GM18868 (cell line): ENCODE data around the gene CISTR.

Experiments used
- ATAC-seq: cut with Tn5 transposase; IDR thresholded peaks from one replicate; pipeline ENCODE4 v1.9.1; 2021; ENCODE audit warnings: mild to moderate bottlenecking, moderate library complexity; ENCODE audit not compliant: unreplicated experiment

Gene CISTR

DNA sequence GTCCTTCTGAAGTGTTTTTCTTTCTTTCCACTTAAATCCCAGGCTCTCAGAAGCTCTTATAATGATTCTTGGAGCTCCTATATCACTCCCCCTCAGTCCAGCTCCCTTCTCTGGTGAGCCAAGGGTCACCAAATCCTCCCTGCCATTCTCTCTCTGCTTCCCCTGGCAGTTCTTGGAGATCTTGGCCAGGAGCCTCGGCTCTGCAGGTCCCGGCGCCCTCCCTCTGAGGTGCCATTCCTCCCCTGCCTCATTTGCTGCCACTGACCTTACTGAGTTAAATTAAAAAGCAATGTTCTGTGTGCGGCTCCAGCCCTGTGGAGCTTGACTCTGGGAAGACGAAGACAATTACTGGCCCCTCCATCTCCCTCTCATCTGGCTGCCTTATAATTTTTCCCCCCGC lies 7.0 kb downstream of the CISTR start:
- ATAC-seq, result no peak

DNA sequence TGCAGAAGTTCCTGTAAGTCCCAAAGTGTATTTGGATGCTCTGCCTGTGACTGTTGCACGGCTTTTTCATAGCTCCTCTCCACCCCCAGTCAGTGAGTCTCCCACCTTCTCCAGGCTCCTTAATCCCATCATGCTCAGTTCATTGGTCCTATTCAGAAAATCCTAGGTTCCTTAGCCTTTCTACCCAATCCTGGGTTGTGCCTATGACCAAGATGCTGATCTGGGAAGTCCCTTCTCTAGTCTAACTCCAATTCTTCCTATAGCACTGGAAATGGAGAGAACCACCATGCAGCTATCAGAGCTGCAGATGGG lies 7.7 kb downstream of the CISTR start:
- ATAC-seq, result no peak

DNA sequence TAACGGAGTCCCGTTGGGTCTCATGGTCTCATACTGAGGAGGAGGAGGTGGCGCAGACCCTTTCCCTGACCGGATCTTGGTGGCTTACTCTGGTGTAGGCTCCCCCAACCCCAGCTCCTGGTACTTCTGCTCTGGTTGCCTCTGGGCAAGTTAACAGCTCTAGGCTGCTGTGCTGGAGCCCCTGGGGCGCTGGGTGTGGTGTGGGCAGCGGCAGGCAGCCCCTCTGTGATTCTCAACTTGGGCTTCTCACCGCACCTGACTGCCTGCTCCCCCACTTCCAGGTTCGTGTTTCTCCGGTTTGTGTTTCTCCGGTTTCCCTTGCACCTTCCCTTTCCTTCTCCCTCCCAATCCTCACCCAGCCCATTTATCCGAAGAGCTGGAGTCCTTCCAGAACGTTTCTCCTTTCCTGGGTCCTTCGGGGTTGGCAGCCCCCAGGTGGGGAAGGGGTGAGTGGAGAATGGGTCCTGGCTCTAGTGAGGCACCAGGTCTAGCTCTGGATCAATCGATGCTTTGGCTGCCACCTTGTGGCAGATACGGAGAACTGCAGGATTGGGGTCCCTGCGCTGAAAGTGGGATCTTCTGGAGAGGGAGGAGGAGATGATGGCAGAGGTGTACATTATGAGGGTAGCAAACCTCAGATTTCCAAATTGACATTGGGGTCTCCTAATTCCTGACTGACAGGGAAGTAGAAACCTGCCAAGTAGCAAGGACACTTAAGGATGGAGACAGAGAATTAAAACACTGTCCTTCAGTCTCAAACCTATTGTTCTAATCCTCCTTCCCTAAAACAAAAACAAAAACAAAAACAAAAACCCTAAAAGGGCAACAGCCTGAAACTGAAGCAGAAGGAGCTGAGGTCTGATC lies 8.3 kb downstream of the CISTR start:
- ATAC-seq, result no peak

DNA sequence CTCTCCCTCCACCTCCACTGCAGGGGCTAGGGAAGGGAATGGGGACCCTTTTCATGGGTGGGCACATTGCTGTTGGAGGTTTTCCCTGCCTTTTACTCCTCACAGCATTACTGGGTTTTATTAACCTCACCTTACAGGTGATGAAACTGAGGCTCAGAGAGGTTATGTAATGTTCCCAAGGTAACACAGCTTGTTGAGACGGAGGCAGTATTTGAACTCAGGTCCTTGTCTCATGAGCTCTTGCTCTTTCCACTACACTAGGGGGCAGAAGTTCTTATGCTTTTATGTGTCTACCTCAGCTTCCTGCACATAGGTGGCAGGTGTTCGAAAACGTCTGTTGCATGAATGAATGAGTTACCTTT lies 11.7 kb downstream of the CISTR start:
- no peak for ATAC-seq

DNA sequence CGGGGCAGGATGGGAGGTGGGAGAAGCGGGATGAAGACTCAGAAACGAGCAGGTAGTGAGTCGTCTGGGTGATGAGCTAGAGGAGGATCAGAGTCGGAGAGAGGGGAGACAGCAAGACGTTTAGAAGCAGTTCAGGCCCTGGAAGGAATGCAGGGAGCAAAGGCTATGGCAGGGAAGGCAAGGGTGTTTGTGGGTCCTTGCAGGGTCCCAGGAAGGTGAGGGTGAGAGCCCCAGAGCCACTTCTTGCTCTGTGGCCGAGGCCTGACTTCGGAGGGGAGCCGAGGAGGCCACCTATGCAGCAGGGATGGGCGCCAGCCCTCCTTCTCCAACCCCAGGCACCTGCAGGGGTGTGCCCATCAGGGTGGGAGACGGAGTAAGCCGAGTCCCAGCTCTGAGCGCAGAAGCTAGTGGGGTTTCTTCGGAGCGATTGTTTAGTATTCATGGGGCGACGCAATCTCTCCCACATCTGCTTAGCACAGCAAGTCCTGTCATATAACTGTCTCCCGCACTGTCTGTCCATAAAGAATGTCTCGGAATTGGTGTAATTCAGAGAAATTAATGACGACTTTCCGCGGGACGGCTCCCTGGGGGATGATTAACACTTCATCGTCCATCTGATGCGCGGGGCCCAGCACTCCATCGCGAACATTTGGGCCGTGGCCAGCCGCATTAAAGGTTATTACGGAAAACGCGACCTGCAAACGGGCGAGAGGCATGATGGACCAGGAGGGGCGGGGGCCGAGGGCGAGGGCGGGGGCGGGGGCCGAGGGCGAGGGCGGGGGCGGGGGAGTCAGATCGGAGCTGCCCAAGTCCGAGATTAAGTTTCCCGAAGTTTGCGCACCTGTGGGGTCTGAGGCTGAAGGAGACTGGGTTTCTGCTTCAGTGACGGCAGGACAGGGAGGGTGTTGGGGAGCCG lies 12.3 kb downstream of the CISTR start:
- ATAC-seq, result no peak

DNA sequence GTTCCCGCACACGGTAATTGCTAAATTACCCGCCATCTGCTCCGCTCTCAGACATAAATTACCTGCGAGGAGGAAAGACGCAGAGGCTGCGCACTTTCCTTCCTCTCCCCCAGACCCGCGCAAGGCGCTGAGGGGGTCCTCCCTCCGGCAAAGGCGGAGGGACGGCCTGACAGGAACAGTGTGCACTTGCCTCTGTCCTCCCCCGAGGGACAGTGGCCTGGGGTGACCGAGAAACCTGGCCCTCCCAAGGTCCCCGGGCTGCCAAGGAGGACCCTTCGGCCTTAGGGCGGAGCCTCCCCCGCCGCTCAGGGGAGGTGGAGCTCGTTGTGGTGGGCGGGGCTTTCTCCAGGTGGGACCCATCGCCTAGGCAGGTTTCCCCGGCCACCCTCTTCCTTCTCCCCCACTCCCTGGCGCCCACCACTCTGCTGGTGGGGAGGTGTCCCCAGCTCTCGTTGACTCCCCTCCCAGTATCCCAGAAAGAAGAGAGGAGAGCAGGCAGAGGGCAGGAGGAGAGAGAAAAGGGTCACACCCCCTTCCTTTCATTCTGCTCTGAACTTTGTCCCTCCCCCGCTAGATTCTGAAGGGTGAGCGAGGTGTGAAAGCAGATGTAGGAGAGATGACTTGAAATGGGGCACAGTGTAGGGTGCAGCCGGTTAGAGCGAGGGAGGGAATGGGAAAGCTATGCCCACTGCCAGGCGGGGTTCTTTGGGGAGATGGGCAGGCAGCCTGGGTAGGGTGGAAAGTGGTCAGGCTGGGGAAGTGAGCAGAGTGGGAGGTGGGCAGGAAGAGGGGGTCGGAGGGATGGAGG lies 13.2 kb downstream of the CISTR start:
- no peak for ATAC-seq

DNA sequence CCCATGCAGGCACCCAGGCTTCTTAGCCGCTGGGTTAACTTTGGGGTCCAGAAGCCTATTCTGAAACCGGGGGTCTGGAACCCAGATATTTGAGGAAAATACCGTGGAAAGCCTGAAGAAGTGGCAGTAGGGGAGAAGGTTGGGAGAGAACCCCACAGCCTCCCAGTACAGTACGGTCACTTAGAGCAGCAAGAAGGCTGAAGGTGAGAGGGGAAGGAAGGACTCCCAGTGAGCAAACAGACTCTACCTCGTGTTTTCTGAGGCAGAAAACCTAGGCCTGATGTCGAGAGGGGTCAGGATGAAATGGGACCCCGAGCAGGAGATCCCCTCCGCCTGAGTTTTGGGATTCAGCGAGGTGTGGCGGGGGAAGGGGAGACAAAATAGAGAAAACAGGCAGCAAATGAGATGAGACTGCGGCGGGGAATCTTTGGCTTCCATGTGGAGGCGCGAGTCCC lies 13.8 kb downstream of the CISTR start:
- no peak for ATAC-seq

DNA sequence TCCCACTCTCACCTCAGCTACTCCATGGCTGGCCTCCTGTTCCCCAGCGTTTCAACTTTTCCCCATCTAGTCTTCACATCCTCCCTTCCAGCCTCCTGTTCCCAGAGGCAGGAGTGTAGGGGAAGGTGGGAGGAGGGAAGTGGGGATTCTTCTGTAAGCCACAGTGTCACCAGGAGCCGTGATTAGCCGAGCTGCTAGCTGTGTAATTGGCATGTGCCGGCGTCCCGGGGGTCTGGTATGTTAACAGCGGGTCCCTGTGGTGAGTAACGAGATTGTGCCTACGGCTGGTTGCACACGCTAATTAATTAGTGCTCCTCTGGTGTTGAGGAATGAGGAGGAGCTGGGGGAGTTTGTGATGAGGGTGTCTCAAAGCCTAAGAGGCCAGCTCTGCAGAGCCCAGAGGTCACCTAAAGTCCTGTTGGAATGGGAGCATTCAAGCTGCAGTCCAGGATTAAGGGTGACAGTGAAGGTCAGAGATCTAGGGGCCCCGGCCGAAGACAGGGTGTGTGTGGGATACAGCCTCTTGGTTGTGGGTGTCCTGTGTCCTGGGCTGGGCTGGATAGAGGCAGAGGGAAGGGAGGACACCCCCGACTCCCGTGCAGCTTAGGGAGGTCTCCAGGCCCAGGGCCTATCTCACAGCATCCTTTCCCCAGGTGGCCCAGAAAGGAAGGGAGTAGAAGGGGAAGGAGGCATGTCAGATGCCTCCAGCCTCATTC lies 14.5 kb downstream of the CISTR start:
- no peak for ATAC-seq

DNA sequence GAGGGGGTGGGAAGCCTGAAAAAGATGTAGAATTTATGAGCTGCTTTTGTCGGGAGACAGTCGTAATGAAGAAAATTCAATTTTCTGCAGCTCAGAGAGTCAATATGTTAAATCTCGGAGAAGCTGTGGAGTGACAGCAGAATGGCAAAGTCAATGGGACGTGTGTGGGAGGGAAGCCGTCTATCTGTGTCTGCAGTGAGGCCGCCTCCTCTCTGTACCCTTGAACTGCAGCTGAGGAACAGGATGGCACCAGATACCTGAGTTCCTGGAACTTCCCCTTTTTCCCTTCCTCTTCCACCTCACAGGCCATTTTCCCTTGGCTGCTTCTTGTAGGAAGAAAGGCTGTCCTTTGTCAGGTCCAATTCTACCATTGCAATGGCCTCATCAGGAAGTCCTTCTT lies 15.2 kb downstream of the CISTR start:
- no peak for ATAC-seq

DNA sequence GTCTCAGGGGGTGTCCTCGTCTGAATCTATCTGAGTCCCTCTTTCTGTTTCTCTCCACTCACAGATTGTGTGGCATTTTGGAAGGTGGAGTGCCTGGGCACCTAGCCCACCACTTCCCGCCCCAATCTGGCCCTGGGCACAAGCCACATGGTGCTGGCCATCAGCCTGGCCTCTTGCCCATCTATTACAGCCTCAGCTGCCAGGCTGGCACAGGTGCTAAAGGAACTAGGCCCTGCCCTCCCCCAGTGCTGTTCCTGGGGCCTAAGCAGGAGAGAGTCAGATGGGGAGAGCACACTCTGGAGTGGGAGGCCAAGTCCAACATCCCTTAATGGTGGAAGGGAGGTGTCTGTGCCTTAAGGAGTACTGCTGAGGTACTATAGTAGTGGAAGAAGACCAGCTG lies 16.2 kb downstream of the CISTR start:
- ATAC-seq, result no peak

DNA sequence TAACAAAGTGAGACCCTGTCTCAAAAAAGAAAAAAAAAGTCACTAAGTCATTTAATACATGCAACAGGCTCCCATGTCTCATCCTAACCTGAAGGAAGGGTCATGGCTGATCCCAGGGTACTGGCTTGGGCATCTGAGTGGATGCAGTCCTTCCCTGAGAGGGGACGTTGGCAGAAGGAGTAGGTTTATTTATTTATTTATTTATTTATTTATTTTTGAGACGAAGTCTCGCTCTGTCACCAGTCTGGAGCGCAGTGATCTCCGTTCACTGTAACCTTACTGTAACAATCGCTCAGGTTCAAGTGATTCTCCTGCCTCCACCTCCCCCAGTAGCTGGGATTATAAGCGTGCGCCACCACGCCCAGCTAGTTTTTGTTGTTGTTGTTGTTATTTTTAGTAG lies 17.4 kb downstream of the CISTR start:
- no peak for ATAC-seq

DNA sequence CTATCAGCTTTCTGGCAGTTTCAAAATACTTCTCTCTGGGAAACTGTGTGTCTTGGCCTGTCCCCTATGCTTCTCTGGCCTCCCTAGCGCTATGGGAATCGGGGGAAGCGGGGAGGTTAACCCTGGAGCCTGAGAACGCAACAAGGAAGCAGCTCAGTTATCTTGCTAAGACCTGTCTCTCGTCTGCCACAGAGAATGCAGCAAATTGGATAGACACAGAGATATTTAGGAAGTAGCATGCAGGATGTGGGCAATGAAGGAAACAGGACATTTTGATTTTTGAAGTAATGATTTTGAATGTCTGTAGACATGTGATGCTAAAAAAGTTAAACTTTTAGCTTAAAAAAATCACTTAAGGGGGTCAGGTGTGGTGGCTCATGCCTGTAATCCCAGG lies 18.0 kb downstream of the CISTR start:
- no peak for ATAC-seq

DNA sequence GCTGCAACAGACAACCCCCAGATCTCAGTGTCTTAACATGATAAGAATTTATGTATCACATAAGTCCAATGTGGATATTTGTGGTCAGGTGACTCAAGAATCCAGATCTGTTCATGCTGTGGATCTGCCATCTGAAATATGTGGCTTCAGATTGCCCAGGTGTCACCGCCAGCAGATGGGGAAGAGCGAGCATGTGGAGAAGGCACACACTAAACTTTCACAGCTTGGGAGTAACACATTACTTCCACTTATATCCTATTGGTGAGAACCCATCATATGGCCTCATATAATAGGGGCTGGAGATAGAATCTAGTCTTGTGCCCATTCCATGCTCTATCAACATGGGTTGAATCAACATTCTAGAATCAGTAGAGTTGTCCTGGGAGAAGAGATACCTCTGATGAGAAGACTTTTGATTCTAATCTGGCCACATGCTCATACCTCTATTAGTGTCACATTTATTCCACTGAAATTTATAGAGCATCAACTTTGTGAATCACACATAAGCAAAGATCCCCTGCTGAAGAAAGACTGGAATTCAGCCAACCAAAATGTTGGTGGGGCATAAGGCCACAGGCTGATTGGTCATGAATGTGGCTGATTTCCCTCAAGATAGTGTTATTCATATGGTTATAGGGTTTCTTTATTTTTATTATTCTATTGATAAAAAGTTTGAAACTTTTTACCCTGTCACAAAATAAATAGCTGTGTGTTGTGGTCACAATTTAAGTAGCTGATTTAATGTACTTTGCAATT lies 18.6 kb downstream of the CISTR start:
- no peak for ATAC-seq

DNA sequence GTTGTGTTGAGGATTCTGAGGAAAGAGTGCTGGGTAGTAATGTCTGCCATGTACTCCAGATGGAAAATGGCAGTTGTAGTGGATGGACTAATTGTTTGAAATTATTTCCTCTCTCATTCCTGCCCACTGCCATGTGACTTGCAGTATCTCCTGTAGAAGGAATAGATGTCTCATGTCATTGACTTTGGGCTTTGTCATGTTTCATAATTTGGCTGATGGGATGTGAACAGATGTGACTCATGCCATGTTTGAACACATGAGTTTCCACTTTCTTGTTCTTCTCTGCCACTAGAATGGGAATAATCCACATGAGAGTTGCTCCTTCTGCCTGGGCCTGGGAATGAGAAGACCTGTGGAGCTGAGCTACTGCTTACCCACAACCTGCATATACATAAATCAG lies 22.1 kb downstream of the CISTR start:
- ATAC-seq, result no peak

DNA sequence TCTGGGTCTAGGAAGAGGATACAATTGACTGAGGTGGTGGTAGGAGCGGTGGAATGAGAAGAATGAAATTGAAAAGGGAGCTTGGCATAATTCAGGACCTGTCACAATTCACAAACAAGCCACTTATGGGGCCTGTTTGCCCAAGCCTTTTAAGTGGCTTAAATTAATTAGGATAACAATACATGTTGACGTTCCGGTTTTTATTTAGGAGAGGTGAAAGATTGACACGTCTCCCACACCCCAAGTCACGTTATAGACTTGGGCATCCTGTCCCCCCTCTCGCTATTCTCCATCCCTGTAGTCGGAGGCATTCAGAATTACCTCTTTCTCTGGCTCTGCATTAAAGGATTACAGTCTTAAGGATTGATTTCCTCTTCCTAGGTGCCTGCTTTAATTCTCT lies 23.6 kb downstream of the CISTR start:
- no peak for ATAC-seq

DNA sequence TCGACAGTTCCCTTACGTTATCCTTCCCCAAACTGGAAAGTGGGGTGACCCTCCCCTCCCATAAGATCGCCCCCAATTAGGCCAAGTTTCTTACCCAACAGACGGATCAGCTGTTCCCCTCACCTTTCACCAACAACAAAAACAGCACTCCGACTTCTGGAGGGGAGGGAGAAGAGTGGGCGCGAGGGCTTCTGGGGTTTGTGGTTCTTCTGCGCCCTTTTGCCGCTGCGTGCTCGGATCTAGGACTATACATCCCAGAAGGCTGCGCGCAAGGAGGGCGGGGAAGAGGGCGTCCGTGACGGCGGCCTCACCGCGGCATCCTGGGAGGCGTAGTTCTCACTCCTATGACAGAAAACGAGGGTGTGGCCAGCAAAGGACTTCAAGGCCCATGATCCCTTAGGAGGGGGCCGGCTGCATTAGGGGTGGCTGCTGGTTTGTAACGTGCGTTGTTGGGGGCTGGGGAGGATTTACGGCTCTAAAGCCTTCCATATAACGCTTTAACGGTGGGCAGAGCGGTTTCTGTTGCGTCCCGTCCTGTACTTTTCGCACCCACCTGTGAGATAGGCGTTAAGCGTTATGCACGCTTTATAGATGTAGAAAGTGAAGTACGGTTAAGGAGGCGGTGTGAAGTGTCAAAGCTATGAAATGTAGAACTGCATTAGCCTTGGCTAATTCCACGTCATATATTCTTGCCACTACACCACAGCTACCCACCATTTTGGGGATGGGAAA lies 24.3 kb downstream of the CISTR start, which contains the start of gene CALCOCO1:
TSS of gene CALCOCO1 (minus strand) at position 143 of the 732 bp plus-strand sequence. CDS start 2,210 bp downstream, outside the sequence.
- ATAC-seq, result peak; percentile 98

DNA sequence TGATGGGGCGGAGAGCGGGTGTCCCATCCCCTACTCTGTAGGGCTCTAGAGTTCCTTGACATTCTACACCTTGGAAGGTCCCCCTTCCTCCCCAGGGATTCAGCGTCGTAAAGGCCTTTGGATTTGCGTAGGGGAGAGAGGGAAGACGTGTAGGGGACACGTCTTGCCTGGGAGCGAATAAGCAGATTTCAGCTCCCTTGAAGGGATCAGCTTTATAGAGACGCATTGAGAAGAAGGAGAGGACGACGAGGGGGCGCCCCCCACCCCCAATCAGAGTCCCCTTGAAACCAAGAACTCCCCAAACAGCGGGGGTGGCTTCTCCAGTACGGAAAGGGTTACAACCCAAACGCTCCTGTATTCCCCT lies 24.9 kb downstream of the CISTR start:
- ATAC-seq, result no peak

DNA sequence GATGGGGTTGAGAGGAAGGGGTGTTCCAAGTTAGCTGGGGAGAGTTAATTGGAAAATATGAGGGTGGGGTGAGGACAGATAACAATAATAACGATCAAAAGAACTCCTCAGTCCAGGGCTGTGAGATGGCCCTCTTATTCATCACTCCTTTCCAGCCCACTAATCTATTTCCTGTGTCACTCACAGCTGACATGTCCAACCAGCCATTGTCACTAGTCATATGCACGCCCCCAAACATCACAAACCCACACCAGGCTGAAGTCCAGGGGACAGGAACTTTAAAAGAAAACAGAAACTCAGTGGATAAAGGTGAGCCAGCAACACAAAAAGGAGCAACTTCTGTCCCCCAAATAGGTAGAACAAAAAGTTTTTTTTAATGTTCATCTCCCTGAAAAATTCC lies 25.4 kb downstream of the CISTR start:
- no peak for ATAC-seq

DNA sequence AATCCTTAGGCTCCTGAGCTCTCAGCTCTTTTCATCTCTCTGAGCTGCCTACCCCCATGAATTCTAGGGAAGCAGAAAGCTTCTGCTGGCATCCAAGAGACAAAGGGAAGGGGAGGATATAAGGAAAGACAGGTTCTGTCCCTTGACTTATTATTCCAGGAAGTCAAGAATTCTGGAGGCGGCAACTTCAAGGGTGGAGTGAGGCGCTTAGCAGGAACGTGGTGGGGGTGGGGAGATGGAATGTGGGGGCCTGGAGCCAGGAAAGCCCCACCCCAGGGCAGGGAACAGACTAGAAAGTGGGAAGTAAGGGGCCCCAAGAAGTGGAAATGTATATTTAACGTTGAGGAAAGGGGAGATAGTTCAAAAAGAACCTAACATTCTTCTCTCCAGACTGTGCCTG lies 26.0 kb downstream of the CISTR start:
- ATAC-seq, result no peak
